PC-9 (cell line): ENCODE measurements around the gene TTYH1. TPM values are rescaled to one million over a fixed set of nuclear protein-coding genes. Genes with fewer than 3 reads are reported as not detected.

Source experiments
- BruUV-seq: library from RNA; stranded (reverse); fragments of 400-500 nt; replicated peaks from 2 replicates; lab custom pipeline; 2021; lab: Mats Ljungman, UMichigan
- CTCF ChIA-PET: fragments of 300-600 bp; sonication (Branson Sonifier 250); formaldehyde crosslinking; loops from one replicate; lab custom pipeline; 2022; ENCODE audit warnings: antibody characterized with exemption; lab: Charles Lee
- POLR2A ChIA-PET: fragments of 300-600 bp; sonication (Branson Sonifier 250); formaldehyde crosslinking; loops from one replicate; lab custom pipeline; 2022; ENCODE audit warnings: antibody characterized with exemption; ENCODE audit not compliant: unreplicated experiment; lab: Charles Lee
- DNase-seq, 2 experiments: peaks; one replicate each; pipeline versions ENCODE4 v3.0.0 to v3.0.0-alpha.2; 2015 to 2022; ENCODE audit warnings: mixed read lengths in 1 of 2
- H2AFZ ChIP-seq: fragments of 200-600 bp; sonication (generic); 2 replicates; pipeline ENCODE4 v1.8.1; 2017; ENCODE audit warnings: antibody characterized with exemption
- H3F3A ChIP-seq: fragments of 200-600 bp; sonication (generic); 2 replicates; pipeline ENCODE4 v1.8.1; 2017; ENCODE audit warnings: antibody characterized with exemption, mild to moderate bottlenecking, low read depth; ENCODE audit not compliant: insufficient read depth
- H3K27ac ChIP-seq: fragments of 200-600 bp; sonication (generic); 2 replicates; pipeline ENCODE4 v1.6.1; 2016; ENCODE audit warnings: mixed run types
- H3K27me3 ChIP-seq: fragments of 200-600 bp; sonication (generic); 2 replicates; pipeline ENCODE4 v1.6.1; 2016; ENCODE audit warnings: low read depth, mixed run types; ENCODE audit not compliant: insufficient read depth
- H3K36me3 ChIP-seq: fragments of 200-600 bp; sonication (generic); 2 replicates; pipeline ENCODE4 v1.6.1; 2016; ENCODE audit warnings: low read depth, mixed run types
- H3K4me1 ChIP-seq: fragments of 200-600 bp; sonication (generic); replicated peaks from 2 replicates; pipeline ENCODE4 v1.6.1; 2016; ENCODE audit warnings: mixed run types; ENCODE audit not compliant: insufficient read depth
- H3K4me2 ChIP-seq: fragments of 200-600 bp; sonication (generic); 2 replicates; pipeline ENCODE4 v1.6.1; 2017; ENCODE audit warnings: mixed run types
- H3K4me3 ChIP-seq: fragments of 200-600 bp; sonication (generic); 2 replicates; pipeline ENCODE4 v1.6.1; 2016; ENCODE audit warnings: mixed run types
- H3K79me2 ChIP-seq: fragments of 200-600 bp; sonication (generic); 2 replicates; pipeline ENCODE4 v1.6.1; 2017; ENCODE audit warnings: low read depth, mixed run types
- H3K9me2 ChIP-seq: fragments of 200-600 bp; sonication (generic); 2 replicates; pipeline ENCODE4 v1.8.1; 2017; ENCODE audit warnings: mild to moderate bottlenecking; ENCODE audit not compliant: insufficient read depth
- H3K9me3 ChIP-seq: fragments of 200-600 bp; sonication (generic); 2 replicates; pipeline ENCODE4 v1.8.1; 2016; ENCODE audit warnings: low read depth; ENCODE audit not compliant: insufficient read depth
- H4K20me1 ChIP-seq: fragments of 200-600 bp; sonication (generic); 2 replicates; pipeline ENCODE4 v1.8.1; 2017; ENCODE audit not compliant: insufficient read depth
- EZH2 ChIP-seq: fragments of 200-600 bp; sonication (generic); IDR thresholded peaks from 2 replicates; pipeline ENCODE4 v1.8.0; 2017; ENCODE audit warnings: antibody characterized with exemption, low read depth
- intact Hi-C: fragments of 100-400 bp; cut with micrococcal nuclease; formaldehyde crosslinking; loops from one replicate; pipeline ENCODE4 v1.10.0; 2022; ENCODE audit not compliant: unreplicated experiment
- total RNA-seq: library from RNA; stranded (reverse); gene quantifications from 2 replicates; pipeline ENCODE4 v1.2.3, GENCODE V29; 2021
- TF ChIP-seq, protein P1 (sequence below): fragments of 200-600 bp; sonication (generic); conservative IDR thresholded peaks from 2 replicates; pipeline ENCODE4 v1.6.1; 2017; ENCODE audit warnings: mixed run types, antibody characterized with exemption, mild to moderate bottlenecking, moderate library complexity

Gene TTYH1
- total RNA-seq, 1 experiment from 2014 or later: 1.6 TPM

DNA sequence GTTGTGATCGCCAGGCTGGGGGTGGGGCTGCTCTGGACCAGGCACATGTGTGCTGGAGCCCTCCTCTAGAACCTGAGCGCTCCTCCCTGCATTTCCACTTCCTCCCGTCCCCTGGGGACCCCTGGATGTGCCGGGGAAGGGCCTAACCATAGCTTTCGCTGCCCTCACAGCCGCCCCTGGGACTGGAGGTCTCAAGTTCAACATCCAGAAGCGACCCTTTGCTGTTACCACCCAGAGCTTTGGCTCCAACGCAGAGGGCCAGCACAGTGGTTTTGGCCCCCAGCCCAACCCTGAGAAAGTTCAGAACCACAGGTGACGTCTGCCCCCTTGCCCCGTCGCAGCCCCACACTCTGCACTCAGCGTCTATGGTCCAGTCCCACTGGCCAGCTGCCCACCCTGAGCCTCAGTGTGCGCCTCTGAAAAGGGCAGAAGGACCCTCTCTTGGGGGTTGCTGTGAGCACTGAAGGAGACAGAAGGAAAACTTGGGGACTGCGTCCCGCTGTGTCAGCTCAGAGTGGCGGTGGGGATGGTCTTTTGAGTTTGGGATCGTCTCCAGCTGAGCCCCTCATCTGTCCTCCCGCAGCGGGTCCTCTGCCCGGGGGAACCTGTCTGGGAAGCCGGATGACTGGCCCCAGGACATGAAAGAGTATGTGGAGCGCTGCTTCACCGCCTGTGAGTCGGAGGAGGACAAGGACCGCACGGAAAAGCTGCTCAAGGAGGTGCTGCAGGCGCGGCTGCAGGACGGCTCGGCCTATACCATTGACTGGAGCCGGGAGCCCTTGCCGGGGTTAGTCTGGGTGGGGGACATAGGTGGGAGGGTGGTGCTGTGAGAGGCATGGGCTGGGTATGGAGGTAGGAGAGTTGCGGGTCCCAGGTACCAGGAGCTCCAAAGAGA is 39.8 kb downstream of the TTYH1 start:
- no TSS peak for BruUV-seq
- Histone ChIP-seq H3K4me2 (no peak overlapping the region), H3K79me2 (peaks cover 78% of the 10 kb centered on the region), H3K27ac (no peak overlapping the region), H3K36me3 (peaks cover 62% of the 10 kb centered on the region), H4K20me1 (peaks cover 78% of the 10 kb centered on the region), H3K9me2 (no peaks in the 10 kb centered on the region), H3K9me3 (no peaks in the 10 kb centered on the region), H3F3A (peaks cover 24% of the 10 kb centered on the region; the same call in 1 of the 2 replicates), H3K4me1 (peaks cover 15% of the 10 kb centered on the region), H3K4me3 (no peak overlapping the region), H2AFZ (no peak overlapping the region), H3K27me3 (no peaks in the 10 kb centered on the region)
- intact Hi-C loops: no loop called here
- POLR2A ChIA-PET: no interaction called here
- DNase-seq: no peak
- CTCF ChIA-PET: no interaction called here
- TF ChIP-seq, protein P1, sequence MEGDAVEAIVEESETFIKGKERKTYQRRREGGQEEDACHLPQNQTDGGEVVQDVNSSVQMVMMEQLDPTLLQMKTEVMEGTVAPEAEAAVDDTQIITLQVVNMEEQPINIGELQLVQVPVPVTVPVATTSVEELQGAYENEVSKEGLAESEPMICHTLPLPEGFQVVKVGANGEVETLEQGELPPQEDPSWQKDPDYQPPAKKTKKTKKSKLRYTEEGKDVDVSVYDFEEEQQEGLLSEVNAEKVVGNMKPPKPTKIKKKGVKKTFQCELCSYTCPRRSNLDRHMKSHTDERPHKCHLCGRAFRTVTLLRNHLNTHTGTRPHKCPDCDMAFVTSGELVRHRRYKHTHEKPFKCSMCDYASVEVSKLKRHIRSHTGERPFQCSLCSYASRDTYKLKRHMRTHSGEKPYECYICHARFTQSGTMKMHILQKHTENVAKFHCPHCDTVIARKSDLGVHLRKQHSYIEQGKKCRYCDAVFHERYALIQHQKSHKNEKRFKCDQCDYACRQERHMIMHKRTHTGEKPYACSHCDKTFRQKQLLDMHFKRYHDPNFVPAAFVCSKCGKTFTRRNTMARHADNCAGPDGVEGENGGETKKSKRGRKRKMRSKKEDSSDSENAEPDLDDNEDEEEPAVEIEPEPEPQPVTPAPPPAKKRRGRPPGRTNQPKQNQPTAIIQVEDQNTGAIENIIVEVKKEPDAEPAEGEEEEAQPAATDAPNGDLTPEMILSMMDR: no peak
- no peak for TF ChIP-seq EZH2

- peaks cover 25% of the 10 kb centered on the region; the same call in 1 of the 2 replicates for H3F3A ChIP-seq
- no peaks in the 10 kb centered on the region for H3K9me3 ChIP-seq
- peaks cover 74% of the 10 kb centered on the region for H3K79me2 ChIP-seq
- H3K9me2 ChIP-seq: no peaks in the 10 kb centered on the region
- no peak overlapping the region for H3K4me2 ChIP-seq
- no TSS peak for BruUV-seq
- H3K36me3 ChIP-seq: peaks cover 60% of the 10 kb centered on the region
- no peaks in the 10 kb centered on the region for H3K27me3 ChIP-seq
- H4K20me1 ChIP-seq: peaks cover 75% of the 10 kb centered on the region
- H2AFZ ChIP-seq: no peak overlapping the region
- no peak overlapping the region for H3K4me3 ChIP-seq
- H3K27ac ChIP-seq: no peak overlapping the region
- DNase-seq: no peak
- peaks cover 9% of the 10 kb centered on the region for H3K4me1 ChIP-seq
- no peak for TF ChIP-seq EZH2
- TF ChIP-seq, protein P1: no peak
- intact Hi-C loops: no loop called here
- ChIA-PET POLR2A (no interaction called here), CTCF (no interaction called here)
These were observed 40.6 kb downstream of the TTYH1 start for GRCh38 chr19:54455786-54456422.

GRCh38 chr19:54456423-54457373 is 41.4 kb downstream of the TTYH1 start:
- H3K36me3 ChIP-seq: peaks cover 53% of the 10 kb centered on the region
- POLR2A ChIA-PET: no interaction called here
- H3K4me2 ChIP-seq: no peak overlapping the region
- no peak overlapping the region for H3K4me3 ChIP-seq
- H4K20me1 ChIP-seq: peaks cover 75% of the 10 kb centered on the region
- H2AFZ ChIP-seq: no peak overlapping the region
- peaks cover 10% of the 10 kb centered on the region for H3K4me1 ChIP-seq
- no peak for TF ChIP-seq EZH2
- intact Hi-C loops: no loop called here
- no peaks in the 10 kb centered on the region for H3K9me2 ChIP-seq
- H3K79me2 ChIP-seq: peaks cover 74% of the 10 kb centered on the region
- peaks cover 28% of the 10 kb centered on the region; the same call in 1 of the 2 replicates for H3F3A ChIP-seq
- no peaks in the 10 kb centered on the region for H3K9me3 ChIP-seq
- CTCF ChIA-PET: no interaction called here
- H3K27ac ChIP-seq: no peak overlapping the region
- DNase-seq: no peak
- BruUV-seq: no TSS peak
- no peaks in the 10 kb centered on the region for H3K27me3 ChIP-seq
